Measurements from ENCODE around the gene PPDPF.

DNA sequence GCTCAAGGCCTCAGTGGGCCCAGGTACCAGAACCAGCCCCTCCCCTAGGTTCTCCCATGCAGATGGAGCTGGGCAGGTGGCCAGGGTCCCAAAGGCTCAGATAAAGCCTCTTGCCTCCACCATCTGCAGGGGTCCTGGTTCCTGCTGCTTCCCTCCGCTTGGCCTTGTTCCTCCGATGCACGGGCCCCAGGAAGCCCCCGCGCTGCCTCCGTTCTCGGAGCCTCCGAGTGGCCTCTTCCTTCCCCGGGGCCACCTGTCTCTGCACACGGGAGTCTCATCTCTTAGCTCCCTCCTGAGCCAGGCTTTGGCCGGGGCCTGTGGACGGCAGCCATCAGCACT lies 18.5 kb downstream of the PPDPF start:
- TF ChIP-seq RAD21 (conservative IDR thresholded peaks at IDR 0.05): no peak
- TF ChIP-seq, protein P1, sequence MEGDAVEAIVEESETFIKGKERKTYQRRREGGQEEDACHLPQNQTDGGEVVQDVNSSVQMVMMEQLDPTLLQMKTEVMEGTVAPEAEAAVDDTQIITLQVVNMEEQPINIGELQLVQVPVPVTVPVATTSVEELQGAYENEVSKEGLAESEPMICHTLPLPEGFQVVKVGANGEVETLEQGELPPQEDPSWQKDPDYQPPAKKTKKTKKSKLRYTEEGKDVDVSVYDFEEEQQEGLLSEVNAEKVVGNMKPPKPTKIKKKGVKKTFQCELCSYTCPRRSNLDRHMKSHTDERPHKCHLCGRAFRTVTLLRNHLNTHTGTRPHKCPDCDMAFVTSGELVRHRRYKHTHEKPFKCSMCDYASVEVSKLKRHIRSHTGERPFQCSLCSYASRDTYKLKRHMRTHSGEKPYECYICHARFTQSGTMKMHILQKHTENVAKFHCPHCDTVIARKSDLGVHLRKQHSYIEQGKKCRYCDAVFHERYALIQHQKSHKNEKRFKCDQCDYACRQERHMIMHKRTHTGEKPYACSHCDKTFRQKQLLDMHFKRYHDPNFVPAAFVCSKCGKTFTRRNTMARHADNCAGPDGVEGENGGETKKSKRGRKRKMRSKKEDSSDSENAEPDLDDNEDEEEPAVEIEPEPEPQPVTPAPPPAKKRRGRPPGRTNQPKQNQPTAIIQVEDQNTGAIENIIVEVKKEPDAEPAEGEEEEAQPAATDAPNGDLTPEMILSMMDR (IDR thresholded peaks at IDR 0.05; ENCODE audit: poor library complexity, severe bottlenecking): no peak
